Stimulated activated CD4-positive, alpha-beta T cell treated with anti-CD3 and anti-CD28 coated beads, Interleukin-4, amount 100 ng/mL, for 48 hours (primary cell): ENCODE data around the gene WNT3A.
A peak's percentile ranks its signal among the peaks of the same experiment; 100 is the strongest.

Experiments
- DNase-seq, 2 donors: peaks; one replicate each; pipeline ENCODE4 v3.0.0-alpha.2; 2020; ENCODE audit warnings: low read depth in 2 of 2

The WNT3A gene

GRCh38 chr1:228070173-228070572 lies 63.4 kb downstream of the WNT3A start:
- no peak for DNase-seq

- no peak for DNase-seq
Observed at GRCh38 chr1:228070851-228071250, 64.1 kb downstream of the WNT3A start.

GRCh38 chr1:228071839-228072657 lies 65.2 kb downstream of the WNT3A start:
- no peak for DNase-seq

DNA sequence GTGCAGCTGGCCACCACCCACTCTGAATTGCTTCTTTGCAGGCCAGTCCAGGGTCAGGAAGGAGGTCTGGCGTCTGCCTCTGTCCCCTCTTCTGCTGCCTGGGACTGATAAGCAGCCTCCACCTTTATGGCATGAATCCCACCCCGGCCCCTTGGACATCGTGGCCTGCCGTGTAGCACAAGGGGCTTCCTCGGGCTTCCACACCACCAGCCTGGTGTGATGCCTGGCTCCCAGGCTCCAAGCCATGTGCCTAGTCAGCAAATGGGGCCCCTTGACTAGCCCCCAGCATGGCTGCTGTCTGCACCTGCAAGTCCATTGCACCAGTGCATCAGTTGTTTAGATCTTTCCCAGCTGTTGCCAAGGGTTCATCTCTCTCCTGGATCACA lies 65.9 kb downstream of the WNT3A start:
- no peak for DNase-seq

GRCh38 chr1:228073061-228073856 lies 66.5 kb downstream of the WNT3A start:
- no peak for DNase-seq

GRCh38 chr1:228073857-228074545 lies 67.2 kb downstream of the WNT3A start:
- no peak for DNase-seq

DNA sequence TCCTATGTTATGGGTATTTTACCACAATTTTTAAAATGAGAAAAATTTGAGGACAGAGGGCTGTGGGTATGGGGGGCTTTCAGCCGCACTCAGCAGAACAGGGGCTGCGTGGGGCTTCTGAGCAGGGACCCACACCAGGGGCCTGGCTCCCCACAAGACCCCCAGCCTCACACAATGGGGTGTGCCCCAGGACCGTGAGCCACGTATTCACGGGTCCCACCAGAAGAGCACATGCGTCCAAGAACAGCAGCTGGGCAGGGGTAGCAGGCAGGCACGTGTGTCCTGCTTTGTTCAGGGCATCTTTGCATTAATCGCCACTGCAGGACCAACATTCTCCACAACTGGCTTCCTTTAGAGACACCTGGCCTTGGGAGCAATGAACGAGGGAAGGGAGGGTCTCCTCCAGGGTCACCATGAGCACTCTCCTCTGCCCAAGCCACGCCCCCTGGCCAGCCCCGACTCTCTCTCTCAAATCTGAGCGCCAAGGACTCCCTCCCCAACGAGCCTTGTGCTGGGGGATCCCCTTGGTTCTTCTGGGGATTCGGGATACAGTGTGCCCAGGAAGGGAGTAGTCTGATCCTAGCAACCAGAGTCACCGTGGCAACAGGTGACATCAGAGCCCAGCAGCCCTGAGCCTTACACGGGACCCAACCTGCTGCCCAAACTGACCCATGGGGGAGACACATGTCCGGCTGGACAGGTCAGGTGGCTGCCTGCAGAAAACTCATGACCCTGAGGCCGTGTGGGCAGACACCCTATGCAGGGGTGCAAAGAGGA lies 68.3 kb downstream of the WNT3A start:
- no peak for DNase-seq

GRCh38 chr1:228075801-228076271 lies 69.0 kb downstream of the WNT3A start:
- no peak for DNase-seq

DNA sequence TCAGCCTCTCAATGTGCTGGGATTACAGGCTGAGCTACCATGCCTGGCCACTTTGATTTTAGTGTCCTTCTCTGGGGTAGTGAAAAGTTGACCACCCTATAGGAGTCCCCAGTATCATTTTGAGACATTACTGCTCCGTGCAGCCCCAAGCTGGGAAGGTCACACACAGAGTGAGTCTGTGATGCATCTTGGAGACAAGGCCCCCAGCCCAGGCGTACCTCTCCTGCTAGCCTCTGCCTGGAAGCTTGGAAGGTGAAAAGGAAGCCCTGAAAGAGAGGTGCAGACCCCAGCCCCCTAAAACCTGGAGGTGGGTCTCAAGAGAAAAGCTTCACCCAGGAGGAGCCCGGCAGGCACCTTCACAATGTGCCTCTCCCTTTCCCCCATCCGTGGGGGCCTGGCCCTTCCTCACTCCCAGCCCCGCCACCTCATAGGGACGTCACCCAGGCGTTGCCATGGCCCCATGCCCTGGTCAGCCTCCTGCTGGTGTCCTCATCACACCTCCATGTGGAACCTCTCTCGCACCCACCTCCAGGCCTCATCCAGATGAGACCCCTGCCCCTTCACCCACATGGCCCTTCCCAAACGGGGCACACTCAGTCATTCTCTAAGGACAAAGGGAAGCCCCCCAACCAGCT lies 70.1 kb downstream of the WNT3A start:
- no peak for DNase-seq

GRCh38 chr1:228077565-228078330 lies 71.0 kb downstream of the WNT3A start:
- no peak for DNase-seq

- DNase-seq = no peak
Observed at GRCh38 chr1:228079013-228079412, 72.2 kb downstream of the WNT3A start.

- no peak for DNase-seq
Observed at GRCh38 chr1:228079601-228080263, 72.9 kb downstream of the WNT3A start.

DNA sequence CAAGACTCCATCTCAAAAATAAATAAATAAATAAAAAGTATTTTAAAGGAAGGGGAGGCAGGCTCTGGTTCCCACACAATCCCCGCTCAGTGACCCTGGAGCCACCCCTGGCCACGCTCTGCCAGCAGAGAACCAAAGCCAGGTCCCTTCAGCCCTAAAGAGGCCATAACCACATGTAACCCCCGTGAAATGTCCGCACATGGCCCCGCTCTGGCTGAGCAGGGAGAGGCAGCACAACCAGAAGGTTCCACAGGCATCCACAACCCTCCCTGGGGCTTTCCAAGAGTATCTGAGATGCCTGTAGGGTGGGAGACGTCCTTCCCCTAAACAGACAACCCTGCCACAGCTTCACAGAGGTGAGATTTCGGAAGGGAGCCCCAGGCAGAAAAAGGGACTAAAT lies 74.3 kb downstream of the WNT3A start:
- DNase-seq = no peak

- no peak for DNase-seq
Observed at GRCh38 chr1:228081578-228082213, 74.9 kb downstream of the WNT3A start.

GRCh38 chr1:228082214-228082917 lies 75.6 kb downstream of the WNT3A start, which contains the start of gene ARF1:
ARF1 (plus strand) TSS chr1:228082708; CDS start chr1:228097115, 14,407 bp downstream.
- peak; percentile 83 to 84 for DNase-seq

- no peak for DNase-seq
Observed at GRCh38 chr1:228082918-228083870, 76.4 kb downstream of the WNT3A start.

GRCh38 chr1:228083871-228084278 lies 77.1 kb downstream of the WNT3A start:
- no peak for DNase-seq
